ENCODE data around the gene HMGCL.
"Not testable (repeated sequence)": the region's sequence is repeated elsewhere in the genome, so short reads cannot be mapped to it uniquely, and the experiment has no call there.

The HMGCL gene

GRCh38 chr1:23799570-23800399 lies 25.4 kb downstream of the HMGCL start:
- in situ Hi-C loops (cut with HindIII; ENCODE audit: low sequenced_read_pairs), result no loop called here

DNA sequence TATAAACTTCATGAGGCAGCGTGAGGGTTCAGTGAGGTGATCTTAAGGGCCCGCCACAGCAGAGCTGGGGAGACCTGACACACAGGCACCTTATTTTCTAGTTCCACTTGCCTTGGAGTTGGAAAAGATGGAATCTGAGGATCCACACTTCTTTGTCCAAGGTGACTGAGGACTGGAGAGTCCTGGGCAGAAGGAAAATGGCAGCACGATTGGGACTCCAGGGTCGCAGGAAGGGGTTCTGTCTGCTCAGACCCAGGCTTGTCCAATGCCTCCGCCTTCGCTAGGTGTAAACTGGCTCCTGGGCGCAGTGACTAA lies 26.0 kb downstream of the HMGCL start:
- in situ Hi-C loops (cut with HindIII; ENCODE audit: low sequenced_read_pairs), result no loop called here

- in situ Hi-C loops (cut with HindIII; ENCODE audit: low sequenced_read_pairs), result no loop called here
Measured at GRCh38 chr1:23798662-23799142, 26.5 kb downstream of the HMGCL start.

DNA sequence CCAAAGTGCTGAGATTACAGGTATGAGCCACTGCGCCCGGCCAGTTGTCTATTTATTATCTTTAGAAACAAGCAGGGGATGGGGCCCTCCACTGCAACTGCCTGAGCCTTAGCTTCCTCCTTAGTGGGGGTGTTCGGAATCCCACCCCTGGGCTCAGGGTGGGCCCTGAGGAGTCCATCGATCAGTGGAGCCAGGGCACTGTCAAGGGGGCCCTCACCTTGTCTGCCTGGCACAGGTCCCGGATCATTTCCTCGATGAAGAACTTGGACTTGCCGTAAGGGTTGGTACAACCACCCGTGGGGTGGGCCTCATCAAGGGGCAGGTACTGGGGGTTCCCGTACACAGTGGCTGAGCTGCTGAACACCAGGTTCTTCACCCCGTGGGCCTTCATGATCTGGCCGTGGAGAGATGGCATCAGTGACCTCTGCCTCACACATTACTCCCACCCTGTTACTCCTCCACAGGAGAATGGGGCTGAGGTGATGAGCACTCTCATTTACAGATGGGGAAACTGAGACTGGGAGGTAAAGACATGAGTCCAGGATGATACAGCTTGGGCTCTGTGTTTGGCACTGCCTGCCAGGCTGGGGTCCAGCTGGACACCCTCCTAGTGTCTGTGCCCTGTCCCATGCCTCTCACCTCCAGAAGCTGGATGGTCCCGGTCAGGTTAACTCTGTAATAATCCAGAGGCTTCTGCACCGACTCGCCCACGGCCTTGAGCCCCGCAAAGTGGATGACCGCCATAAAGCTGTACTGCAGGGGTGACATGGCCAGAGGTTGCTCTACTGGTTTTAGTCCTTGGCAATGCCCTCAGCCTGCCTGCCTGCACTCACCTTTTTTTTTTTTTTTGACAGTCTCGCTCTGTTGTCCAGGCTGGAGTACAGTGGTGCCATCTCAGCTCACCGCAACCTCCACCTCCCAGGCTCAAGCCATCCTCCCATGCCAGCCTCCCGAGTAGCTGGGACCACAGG lies 27.5 kb downstream of the HMGCL start:
- in situ Hi-C loops (cut with HindIII; ENCODE audit: low sequenced_read_pairs), result no loop called here

GRCh38 chr1:23796466-23797271 lies 28.6 kb downstream of the HMGCL start:
- in situ Hi-C loops (cut with HindIII; ENCODE audit: low sequenced_read_pairs), result no loop called here

- in situ Hi-C loops (cut with HindIII; ENCODE audit: low sequenced_read_pairs), result no loop called here
Measured at GRCh38 chr1:23795676-23796465, 29.4 kb downstream of the HMGCL start.

DNA sequence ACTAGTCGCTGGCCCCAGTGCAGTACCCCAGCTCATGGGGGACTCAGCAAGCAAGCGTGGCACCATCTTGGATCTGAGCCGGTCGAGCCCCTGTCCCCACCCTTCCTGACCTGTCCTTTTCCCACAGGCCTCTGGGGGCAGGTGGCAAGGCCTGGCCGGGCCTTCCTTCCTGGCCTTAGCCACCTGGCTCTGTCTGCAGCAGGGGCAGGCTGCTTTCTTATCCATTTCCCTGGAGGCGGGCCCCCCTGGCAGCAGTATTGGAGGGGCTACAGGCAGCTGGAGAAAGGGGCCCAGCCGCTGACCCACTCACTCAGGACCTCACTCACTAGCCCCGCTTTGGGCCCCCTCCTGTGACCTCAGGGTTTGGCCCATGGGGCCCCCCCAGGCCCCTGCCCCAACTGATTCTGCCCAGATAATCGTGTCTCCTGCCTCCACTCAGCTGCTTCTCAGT lies 30.5 kb downstream of the HMGCL start:
- in situ Hi-C loops (cut with HindIII; ENCODE audit: low sequenced_read_pairs), result not testable (repeated sequence)

DNA sequence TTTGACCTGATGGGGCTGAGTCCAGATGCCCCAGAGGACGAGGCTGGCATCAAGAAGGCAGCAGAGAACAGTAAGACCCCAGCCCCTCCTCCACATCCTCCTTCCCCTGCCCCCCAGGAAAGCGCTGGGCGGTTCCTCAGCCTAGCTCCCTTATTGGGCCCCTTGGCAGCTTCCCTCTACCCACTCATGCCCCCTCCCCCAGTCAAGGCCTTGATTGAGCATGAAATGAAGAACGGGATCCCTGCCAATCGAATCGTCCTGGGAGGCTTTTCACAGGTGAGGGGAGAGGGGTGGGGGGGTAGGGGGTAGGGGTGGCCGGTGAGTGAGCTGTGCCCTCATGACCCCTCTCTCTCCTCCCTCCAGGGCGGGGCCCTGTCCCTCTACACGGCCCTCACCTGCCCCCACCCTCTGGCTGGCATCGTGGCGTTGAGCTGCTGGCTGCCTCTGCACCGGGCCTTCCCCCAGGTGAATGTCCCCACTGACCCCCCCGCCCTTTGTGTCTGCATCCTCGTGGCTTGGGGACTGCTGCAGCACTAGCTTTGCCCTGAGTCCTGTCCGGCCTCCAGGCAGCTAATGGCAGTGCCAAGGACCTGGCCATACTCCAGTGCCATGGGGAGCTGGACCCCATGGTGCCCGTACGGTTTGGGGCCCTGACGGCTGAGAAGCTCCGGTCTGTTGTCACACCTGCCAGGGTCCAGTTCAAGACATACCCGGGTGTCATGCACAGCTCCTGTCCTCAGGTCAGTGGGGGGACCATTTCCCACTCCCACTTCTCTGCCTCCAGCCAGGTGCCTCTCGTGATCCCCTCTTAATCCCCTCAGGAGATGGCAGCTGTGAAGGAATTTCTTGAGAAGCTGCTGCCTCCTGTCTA lies 31.1 kb downstream of the HMGCL start:
- in situ Hi-C loops (cut with HindIII; ENCODE audit: low sequenced_read_pairs), result no loop called here

DNA sequence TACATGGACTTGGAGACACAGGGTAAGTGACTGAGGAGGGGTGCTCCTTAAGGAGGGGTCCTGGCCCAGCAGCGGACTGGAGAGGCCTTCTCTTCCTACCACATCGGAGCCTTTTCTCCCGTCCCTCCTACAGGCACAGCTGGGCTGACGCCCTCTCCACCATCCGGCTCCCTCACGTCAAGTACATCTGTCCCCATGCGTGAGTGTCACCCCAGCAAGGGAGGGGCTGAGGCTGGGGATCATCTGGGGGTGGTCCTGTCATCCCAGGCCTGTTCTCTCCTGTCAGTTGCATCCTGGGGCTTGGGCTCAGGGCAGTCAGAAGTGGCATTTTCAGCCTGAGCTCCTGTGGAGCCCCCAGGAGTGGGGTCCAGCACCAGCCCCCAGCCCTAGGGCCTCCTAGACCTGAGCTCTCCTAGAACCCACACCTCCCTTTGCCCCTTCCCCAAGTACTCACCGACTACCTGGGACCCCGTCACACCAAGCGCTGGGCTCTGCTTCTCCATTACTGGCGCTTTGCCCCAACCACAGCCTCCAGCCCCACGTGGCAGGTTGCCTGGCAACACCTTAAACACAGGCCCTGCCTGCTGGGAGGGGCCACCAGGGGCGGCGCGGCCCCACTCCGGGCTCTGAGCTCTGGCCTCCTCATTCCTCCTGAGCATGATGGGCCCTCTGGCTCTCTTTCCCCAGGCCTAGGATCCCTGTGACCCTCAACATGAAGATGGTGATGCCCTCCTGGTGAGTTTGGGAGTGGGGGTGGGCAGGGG lies 32.0 kb downstream of the HMGCL start:
- in situ Hi-C loops (cut with HindIII; ENCODE audit: low sequenced_read_pairs), result no loop called here

- in situ Hi-C loops (cut with HindIII; ENCODE audit: low sequenced_read_pairs), result no loop called here
Measured at GRCh38 chr1:23792151-23792945, 32.9 kb downstream of the HMGCL start.

DNA sequence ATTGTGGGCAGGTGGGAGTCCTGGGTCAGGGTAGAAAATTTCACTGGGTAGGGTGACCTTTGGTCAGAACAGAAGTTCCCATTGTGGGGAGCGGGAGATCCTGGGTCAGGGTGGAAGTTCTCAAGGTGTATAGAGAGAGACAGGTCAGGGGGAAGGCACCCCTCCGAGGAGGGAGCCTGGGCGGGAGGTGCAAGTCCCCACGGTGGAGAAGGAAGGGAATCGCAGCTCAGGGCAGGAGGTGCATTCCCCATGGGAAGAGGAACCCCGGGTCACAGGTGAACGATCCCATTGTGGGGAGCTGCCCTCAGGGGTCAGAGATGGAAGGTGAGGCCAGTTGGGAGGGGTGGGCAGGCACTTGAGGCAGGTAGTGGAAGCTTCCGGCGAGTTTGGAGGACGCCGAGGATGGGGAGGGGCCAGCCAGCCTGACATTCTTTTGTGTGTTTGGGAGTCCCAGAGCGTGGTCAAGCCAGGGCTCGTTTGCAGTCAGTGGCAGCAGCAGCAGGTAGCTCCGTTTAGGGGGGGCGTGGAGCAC lies 33.6 kb downstream of the HMGCL start:
- in situ Hi-C loops (cut with HindIII; ENCODE audit: low sequenced_read_pairs), result no loop called here

DNA sequence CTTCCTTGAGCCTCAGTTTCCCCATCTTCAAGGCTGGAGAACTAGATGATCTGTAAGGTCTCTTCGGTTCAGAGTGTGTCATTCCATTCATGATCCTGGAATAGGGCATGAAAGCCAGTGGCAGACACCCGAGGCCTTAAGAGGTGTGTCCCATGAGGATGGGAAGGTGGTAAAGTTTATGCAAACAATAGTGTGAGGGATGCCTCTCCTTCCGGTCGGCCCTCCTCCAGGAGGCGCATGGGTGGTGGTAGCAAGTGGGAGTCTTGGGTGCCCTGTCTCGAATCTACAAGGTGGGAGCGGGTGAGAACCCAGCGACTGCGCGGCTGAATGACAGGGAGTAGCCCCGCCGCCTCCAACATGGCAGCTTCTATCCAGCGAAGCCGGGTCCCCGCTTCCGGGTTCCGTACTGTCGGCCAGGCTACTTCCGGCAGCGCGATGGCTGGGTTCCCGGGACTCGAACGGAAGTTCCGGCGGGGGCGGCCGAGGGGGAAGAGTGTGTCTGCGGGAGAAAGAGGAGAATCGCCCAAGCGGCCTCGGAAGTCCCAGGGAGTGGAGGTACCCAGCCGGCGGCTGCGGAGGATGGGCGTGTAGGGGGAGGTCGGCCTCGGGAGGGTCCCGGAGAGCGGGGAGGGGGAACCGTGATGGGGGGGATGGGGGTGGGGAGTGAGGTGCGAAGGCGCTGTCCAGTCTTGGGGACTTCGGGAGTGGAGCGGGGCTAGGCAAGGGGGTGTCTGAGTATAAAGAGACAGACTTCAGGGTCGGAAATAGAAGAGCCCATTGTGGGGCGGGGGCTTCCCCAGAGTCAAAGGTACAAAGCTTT lies 34.3 kb downstream of the HMGCL start, which contains the start of gene LYPLA2:
Gene LYPLA2 (plus strand): TSS at position 450 of the 820 bp plus-strand sequence. CDS start 1,538 bp downstream, outside the sequence.
- in situ Hi-C loops (cut with HindIII; ENCODE audit: low sequenced_read_pairs), result no loop called here

GRCh38 chr1:23788695-23789094 lies 36.5 kb downstream of the HMGCL start:
- in situ Hi-C loops (cut with HindIII; ENCODE audit: low sequenced_read_pairs), result no loop called here

DNA sequence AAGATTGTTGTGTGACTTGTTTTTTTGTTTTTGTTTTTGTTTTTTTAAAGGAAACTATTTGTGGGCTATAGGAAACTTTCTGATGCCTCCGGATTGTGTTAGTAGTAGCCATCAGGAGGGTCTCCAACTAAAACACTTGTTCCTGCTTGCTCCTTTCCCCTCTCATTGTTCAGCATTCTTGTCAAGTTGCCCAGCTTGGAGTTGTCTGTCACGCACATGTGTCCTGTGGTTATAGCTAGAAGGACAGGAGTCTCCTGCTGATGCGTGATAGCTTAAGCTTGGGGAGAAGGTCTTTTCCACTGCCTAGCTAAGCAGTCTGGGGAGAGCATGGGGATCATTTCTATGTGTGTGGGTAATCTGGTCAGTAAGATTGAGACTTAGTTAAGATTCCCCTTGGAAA lies 37.5 kb downstream of the HMGCL start:
- in situ Hi-C loops (cut with HindIII; ENCODE audit: low sequenced_read_pairs), result no loop called here

GRCh38 chr1:23784846-23785245 lies 40.4 kb downstream of the HMGCL start:
- in situ Hi-C loops (cut with HindIII; ENCODE audit: low sequenced_read_pairs), result no loop called here

DNA sequence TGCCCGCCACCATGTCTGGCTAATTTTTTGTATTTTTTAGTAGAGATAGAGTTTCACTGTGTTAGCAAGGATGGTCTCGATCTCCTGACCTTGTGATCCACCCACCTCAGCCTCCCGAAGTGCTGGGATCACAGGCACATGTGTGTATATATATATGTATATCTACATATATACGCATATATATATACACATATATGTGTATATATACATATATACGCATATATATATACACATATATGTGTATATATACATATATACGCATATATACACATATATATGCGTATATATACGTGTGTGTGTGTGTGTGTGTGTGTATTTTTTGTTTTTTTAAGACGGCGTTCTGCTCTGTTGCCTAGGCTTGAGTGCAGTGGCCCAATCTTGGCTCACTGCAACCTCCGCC lies 42.1 kb downstream of the HMGCL start:
- in situ Hi-C loops (cut with HindIII; ENCODE audit: low sequenced_read_pairs), result not testable (repeated sequence)

All from DLD1 (cell line).